ENCODE results near the gene POPDC3.

Gene POPDC3

GRCh38 chr6:105109955-105110895 lies 69.6 kb downstream of the POPDC3 start:
- H3K4me3 ChIP-seq (ENCODE audit: control insufficient read depth, low read depth, low read length), result no peak overlapping the region
- no peak for TF ChIP-seq CTCF (IDR thresholded peaks at IDR 0.05; ENCODE audit: control insufficient read depth, insufficient read depth, low read depth, low read length, missing control alignments)
- no peak for DNase-seq (ENCODE audit: low read depth)

- H3K4me3 ChIP-seq (ENCODE audit: control insufficient read depth, low read depth, low read length), result no peak overlapping the region
- DNase-seq (ENCODE audit: low read depth), result no peak
- no peak for TF ChIP-seq CTCF (IDR thresholded peaks at IDR 0.05; ENCODE audit: control insufficient read depth, insufficient read depth, low read depth, low read length, missing control alignments)
Observed at GRCh38 chr6:105108631-105109262, 71.1 kb downstream of the POPDC3 start.

All from AG09309 (cell line).